ENCODE measurements around the gene TACC3.

Gene TACC3

DNA sequence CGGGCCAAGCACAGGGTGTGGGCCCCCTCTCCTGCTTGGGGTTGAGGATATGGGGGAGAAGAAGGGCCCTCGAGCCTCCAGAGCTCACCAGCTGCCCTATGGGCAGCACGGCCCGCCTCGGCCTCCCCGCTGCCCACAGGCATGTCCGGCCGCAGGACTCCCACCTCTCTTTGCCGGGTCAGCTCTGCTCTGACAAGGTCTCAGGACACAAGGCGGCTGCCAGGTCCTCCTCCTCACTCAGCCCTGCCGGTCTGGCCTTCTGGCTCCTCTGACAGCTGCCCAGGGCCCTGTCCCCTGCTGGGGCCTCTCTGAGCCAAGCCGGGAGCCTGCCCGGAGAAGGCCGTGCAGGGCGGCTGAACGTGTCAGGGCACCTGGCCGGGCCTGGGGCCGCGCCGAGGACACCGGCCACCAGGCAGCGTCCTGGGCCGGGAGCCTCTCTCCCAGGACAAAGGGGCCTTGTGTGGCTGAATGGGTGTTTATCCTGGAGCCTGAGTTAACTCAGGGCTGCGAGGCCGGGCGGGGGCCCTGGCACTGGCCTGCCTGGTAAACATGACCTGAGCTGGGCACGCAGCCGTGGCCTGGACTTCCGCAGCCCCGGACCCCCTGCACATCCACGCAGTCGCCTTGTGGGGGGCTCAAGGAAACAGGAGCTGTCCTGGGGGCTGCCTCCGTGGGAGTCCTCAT is 25.7 kb downstream of the TACC3 start:
- no peak for DNase-seq (ENCODE audit: low read depth)

DNA sequence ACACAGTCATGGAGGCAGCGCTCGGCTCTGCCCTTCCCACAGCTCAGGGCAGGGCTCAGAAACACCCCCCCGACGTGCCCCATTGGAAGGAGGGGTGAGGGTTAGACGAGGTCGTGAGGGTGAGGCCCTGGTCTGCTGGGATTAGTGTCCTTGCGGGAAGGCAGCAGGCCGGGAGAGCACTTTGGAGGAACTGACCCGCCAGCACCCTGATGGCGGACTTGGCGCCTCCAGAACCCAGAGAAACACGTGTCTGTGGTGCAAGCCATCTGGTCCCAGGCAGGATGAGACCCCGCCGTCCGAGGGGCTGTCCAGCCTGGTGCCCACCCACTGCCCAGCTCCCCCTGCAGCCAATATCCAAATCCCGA is 26.3 kb downstream of the TACC3 start:
- DNase-seq (ENCODE audit: low read depth), result no peak

DNA sequence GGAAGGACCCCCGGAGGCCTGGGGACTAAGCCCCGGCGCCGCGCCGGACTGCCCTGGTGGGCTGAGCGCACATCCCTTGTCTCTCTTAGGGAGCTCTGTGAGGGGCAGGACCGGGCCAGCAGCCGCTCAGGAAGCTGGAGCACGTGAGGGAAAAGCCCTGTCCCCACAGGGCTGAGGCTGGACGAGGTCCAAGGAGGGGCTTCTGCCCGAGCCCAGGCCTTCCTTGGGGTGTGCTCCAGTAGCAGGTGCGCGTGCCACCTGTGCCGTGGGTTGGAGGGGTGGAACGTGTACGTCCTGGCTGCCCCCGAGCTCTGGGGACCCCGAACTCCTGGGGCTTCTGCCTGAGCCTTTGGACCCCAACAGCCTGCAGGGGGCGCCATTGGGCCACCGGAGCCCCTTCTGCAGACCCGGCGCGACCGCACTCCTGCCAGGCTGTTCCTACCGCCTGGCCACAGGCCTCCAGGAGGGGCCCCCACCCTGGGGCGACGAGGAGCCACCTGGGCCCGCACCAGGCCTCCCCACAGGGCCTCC is 27.2 kb downstream of the TACC3 start:
- DNase-seq (ENCODE audit: low read depth), result peak; percentile 60

DNA sequence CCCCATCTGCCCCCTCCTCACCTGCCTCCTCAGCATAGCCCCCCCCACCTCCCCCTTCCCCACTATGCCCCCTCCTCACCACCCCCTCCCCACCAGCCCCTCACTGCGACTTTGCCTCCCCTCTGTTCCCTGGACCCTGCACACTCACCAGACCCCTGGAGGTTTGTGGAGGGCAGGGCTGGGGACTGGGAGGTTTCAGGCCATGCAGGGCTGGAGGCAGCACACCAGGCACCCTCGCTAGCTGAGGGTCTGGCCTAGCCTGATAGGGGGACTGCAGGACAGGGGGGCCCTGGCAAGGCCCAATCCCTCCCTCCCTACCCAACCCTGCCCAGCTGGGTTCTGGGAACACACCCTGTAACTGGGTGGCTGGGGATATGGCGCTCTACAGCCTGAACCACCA is 28.0 kb downstream of the TACC3 start:
- no peak for DNase-seq (ENCODE audit: low read depth)

DNA sequence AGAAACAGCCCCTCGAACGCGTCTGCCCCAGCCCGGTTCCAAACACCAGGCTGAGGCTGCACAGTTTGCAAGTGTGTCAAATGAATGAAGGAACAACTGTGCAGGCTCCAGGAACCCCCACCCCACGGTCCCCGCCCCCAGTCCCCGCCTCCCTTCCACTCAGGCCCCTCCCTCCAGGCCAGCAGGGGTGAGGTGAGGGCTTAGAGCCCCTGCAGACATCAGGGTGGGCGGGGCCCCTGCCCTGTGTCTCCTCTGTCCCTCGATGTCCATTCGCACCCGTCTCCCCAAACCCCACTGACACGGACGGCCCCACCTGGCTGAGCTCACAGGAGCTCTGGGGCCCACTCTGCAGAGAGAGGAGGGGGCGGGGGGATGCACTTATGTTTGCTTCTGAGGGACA is 28.5 kb downstream of the TACC3 start:
- DNase-seq (ENCODE audit: low read depth), result no peak

DNA sequence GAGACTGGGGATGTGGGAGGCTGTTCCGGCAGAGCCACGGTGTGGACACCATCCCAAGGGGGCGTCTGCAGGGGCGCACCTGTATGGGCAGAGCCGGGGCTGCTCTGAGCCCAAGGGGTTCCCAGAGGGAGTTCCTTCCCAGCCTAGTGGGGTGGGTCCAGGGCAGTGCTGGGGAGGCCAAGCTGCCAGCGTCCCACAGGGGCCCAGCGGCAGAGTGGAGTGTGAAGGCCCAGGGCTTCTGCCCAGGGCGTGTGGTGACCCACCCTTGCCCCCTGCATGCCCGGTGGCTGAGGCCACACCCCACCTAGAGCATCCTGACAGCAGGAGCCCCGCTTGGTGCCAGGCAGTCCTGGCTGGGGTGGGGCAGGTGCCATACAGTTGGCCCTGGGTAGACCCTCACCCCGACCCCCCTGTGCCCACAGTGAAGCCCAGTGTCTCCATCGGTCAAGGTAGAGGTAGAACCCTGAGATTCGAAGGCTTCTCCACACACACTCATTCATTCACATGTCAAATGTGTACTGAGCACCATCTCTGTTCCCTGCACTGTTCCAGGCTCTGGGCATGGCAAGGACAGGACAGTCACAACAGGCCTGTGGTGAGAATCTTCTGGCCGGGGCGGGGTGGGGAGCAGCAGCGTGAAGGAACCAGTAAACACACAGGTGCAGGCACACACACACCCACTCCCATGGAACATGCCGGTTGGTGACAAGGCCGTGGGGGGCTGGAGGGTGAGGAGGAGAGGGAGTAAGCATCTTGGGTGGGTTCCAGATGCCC is 29.2 kb downstream of the TACC3 start:
- no peak for DNase-seq (ENCODE audit: low read depth)

DNA sequence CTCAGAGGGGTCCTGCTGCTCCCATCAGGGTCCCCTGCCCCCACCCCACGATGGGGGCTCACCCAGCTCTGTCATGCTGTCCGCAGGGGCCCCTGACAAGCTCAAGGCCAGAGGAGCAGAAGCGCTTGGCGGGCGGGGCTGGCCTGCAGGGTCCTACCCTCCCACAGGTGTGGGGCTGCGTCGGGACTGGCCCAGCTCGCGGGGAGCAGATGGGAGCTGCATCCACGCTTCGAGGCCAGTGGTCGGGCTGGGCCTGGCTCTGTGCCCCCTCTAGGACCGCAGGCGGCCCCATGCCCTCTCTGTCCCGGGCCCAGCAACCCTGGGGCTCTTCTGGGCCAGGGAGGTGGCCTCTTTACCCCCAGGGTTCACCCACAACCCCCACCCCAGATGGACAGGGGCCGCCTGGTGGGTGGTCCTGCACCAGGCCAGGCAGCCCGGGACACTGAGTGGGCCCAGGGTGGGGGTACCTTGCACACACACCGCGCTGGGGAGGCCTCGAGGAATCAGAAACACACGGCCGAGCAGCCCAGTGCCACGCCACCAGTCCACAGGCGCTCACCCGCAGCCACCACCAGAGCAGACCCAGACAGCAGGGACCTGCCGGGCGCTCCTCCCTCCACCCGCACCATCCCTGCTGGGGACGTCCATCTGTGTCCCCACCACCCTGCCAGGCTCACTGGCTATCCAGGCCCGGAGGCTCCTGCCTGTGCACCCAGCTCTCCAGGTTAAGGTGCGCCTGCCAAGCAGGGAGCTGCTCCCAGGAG is 30.0 kb downstream of the TACC3 start:
- no peak for DNase-seq (ENCODE audit: low read depth)

DNA sequence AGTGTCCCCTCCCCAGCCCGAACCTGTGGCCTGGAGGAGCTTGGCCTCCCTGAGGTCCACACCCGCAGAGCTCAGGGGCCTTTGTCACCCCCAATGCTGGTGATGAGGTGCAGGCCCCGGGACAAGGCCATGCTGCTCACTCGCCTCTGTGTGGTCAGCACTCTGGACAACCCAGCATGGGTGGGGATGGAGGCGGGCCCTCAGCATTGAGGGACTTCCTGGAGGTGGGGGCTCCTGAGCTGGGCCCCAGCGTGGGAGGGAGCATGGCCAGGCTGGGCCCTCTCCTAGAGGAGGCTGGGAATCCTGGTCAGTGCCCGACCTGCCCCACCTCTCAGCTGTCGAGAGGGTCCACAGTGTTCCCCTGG is 30.6 kb downstream of the TACC3 start:
- no peak for DNase-seq (ENCODE audit: low read depth)

DNA sequence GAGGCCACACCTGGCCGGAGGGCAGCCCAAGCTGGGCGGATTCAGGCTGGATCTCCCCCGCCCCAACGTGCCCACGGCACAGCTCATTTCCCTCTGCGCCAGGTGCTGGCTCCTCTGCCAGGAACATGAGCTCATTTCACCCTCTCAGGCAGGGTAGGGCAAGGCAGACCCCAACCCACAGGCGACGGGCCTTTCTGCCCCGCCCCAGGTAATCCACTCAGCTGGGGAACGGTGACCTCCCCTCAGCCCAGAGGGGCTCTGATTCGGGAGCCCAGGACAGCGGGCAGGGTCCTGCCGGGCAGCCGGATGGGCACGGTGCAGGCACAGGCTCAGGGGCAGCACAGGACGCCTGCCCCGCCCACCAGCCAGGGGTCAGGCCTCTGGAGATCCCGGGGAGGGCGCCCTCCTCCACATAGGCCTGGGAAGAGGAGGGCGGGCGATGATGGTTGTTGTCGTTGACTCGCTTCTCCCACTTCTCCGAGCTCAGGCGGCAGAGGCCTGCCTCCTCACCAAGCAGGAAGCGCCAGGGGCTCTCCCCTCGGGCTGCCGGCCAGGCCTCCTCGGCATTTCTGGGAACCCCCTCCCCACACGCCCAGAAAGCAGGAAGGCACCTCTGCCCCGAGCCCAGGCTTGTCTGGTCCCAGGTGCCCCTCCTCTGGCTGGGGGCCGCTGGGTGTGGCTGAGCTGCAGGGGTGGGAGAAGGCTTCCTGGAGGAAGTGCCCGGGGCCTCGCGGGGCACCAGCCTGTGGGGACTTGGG is 31.1 kb downstream of the TACC3 start:
- no peak for DNase-seq (ENCODE audit: low read depth)

DNA sequence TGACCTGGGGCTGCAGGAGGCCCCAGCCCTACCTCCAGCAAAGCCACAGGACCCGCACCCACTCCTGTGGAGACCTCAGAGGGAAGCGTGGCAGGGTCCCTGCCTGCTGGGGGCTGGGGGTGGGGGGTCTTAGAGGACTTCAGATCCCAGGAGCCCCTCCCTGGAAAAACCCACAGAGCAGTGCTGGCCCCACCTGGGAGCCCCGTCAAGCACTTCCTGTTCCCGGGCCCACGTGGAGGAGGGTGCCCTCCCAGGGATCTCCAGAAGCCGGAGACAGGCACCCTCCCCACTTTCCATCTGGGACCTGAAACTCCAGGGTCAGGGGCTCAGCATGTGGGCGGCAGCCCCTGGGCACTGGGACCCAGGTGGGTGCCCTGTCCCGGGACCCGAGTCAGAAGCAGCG is 32.0 kb downstream of the TACC3 start:
- DNase-seq (ENCODE audit: low read depth), result no peak

DNA sequence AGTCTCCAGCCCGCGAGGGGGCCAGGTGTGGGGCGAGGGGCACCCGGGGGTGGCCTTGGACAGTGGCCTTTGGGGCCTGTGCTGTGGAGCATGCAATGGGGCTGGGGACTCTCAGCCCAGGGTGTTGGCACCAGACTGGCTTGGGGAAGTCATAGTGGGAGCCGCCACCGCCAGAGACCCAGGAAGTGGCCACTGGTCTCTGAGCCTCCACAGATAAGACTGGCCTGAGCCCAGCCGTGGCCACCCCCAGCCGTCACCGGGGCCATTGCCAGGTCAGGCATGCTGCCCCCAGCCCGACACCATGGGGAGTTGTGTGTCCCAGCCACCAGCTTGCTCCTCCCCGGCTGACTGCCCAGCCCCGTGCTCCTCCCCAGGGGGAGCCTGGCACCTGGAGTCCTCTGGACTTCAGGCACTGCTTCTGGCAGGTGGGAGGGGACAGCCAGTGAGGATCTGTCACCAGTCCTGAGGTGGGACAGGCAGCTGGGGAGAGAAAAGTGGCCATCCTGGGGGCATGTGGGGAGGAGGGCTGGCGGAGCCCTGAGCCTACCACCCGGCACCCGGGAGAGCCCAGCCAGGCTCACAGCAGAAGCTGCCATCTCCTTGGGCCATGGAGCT is 32.5 kb downstream of the TACC3 start:
- no peak for DNase-seq (ENCODE audit: low read depth)

DNA sequence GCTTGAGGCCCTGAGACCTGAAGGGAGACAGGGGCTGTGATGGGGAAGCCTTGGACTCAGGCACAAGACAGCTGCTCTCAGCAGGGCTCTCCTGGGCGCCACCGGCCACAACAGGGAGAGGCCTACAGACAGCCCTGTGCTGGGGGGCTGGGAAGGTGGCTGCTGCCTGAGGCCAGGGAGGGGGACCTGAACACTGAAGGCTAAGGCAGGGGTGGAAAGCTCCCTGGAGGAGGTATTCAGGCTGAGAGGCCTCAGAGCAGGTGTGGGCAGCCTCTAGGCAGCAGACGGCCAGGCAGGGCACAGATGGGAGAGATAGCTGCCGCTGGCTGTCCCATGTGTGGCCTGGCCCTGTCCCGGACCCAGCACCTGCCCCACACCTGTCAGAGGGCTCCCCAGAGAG is 33.0 kb downstream of the TACC3 start:
- no peak for DNase-seq (ENCODE audit: low read depth)

DNA sequence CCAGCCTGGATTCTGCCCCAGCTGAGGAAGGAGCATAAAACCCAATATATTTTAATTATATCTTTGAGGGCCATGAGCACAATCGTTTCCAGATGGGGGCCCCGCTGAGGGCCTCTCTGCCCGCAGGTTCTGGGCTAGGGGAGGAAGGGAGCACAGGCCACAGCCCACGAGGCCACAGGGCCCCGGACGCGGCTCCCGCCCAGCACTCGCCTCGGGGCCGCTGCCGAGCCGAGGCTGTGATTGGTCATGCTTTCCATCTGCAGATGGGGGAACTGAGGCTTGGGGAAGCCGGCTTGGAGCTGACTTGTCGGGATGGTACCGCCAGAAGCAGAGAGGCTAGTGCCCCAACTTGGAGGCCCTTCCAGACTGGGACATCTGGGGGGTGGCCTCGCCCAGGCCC is 34.0 kb downstream of the TACC3 start:
- no peak for DNase-seq (ENCODE audit: low read depth)

DNA sequence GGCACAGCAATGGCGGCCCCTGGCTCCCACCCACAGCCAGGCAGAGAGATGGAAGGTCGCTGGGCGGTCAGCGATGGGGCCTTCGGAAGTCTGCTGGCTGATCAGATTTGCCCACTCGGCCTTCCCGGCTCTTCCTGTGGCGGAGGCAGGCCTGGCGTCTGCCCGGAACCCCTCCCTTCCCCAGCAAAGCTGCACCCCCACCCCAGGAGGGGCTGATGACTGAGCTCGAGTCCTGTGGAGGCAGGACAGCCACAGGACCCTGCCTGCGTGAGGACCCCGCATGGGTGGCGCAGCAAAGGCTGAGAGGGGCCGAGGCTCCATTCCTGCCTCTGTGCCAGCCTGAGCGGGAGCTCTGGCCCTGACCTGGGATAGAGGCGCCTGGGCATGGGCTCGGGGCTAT is 34.8 kb downstream of the TACC3 start:
- DNase-seq (ENCODE audit: low read depth), result no peak

DNA sequence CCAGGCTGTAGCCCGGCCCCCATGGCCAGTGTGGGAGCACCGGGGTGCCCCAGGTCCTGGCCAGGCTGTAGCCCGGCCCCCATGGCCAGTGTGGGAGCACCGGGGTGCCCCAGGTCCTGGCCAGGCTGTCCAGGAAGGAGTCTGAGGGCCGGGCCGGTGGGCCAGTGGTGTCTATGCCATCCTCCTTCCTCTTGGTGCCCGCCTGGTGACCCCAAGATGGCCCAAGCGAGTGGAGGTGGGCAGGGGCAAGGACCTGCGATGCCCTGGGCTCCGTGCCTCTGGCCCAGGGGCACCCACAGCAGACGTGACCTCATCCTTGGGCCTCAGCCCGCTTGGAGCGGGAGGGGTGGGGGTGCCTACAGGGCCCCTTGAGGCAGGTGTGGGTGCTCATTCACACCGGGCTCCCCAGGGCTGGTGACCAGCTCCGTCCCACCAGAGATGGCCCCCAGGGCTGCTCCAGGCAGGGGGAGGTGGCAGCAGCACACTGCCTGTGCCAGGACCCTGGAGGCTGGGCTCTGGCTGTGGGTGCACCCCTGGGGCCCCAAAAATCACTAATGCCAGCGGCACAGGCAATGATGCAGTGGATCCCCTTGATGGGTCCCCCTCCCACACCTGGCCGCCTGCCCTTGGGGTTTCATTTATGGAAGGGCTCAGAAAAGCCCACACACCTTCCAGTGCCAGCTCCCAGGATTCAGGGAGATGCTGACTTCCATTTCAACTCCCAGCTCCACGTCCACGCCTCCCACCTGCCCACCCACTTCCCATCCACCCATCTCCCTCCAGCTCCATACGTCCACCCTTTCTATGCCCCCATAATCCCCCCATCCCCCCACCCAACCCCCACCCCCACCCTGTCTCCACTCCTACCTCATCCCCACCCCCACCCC is 35.8 kb downstream of the TACC3 start:
- no peak for DNase-seq (ENCODE audit: low read depth)

DNA sequence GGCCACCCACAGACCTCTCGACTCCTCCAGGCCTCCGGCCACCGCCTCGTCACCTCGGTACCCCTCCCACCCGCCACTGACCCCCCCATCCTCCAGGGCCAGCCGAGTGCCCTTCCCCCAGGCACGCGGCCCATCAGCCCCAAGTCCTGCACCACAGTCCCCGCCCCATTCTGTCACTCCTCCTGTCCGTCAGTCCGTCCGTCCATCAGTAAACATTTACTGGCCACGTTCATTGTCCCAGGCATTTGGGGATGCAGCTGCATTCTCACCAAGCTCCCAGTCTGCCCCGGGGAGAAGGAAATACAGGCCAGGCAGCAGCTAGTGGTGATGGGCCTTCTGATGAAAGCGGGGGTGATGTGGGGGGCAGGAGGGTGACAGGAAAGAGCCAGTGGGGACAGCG is 36.5 kb downstream of the TACC3 start:
- DNase-seq (ENCODE audit: low read depth), result no peak

DNA sequence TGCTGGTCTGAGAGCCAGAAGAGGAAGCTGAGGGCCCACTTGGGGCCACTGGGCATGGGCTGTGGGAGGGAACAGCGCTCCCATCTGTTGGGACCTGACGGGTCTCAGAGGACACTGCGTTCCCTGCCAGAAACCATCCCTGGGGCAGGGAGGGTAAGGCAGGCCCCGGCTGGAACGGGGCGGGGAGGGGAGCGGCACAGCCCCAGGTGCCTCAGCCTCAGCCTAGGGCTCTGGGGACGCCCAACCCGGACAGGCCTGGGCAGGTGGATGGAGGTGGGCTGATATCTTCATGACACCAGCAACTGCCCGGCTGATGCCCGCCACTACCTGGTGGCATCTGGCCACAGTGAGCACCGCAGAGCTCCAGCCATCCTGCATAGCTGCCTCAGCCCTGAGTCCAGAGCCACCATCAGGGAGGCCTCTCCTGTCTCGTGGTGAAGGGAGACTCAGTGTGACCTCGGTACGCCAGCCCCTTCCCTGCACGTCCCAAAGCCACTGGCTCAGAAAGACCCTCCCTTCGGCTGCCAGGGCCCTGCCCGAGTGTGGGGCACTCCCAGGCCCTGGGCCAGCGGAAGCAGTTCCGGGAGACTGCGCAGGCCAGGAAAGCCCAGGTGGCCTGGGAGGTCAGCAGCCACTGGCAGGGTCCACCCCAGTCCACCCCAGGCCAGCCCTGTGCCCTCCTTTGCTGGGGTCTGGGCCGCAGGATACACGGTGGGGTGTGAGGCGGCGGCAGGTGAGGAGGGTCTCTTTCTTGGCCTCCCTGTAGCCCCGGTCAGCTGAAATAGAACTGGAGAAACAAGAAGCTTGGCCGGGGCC is 37.2 kb downstream of the TACC3 start:
- DNase-seq (ENCODE audit: low read depth), result no peak

DNA sequence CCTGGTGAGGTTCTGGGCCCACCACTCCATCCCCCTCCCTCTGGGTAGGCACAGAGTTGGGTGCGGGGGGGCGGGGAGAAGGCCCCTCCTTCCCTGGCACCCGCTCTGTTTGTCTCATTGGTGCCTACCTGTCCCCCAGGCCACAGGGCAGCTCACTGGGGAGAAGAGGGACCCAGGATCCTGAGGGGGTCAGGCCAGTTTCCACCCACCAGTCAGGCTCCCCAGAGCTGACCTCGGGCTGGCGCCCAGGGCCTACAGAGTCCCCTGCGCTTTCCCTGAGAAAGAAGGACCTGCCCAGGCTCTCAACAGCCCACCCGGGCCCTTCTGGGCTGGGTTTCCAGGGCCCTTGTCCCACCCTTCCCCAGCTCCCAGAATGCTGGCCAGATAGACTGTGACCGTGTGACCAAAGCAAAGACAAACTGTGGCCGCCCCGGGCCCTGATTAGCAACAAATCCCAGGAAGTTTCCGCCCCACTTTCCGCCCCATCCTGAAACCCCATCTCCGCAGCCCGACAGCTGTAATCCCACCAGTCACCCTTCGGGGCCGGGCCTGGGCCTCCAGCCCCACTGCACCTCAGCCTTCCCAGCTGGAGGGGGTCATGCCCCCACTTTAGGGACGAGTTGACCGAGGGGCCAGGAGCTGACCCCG is 38.0 kb downstream of the TACC3 start:
- DNase-seq (ENCODE audit: low read depth), result no peak

DNA sequence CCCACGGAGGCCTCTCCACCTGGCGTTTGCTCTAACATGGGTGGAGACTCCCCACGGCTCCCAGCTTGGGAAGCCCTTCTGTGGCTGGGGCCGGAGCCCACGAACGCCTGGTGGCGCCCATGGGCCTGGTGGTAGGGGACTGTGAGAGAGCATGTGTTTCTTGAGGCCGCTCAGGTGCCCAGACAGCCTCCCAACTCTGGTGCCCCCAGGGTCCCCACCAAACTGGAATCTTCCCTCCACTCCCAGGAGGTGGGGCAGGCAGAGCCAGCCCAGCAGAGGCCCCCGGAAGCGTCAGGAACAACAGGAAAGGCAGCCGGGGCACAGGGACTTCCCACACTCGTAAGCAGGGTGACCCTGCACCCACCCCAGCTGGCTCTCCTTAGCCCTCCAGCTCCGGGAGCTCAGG is 38.5 kb downstream of the TACC3 start:
- DNase-seq (ENCODE audit: low read depth), result no peak

Measured in stimulated activated CD4-positive, alpha-beta T cell treated with anti-CD3 and anti-CD28 coated beads, Interleukin-2, amount 100 ng/mL, for 4 hours (primary cell).